ENCODE results near the gene UPP2. TPM values are rescaled to one million over a fixed set of nuclear protein-coding genes. Genes with fewer than 3 reads are reported as not detected.

Gene UPP2
- total RNA-seq, 1 experiment from 2014 or later, result not detected

DNA sequence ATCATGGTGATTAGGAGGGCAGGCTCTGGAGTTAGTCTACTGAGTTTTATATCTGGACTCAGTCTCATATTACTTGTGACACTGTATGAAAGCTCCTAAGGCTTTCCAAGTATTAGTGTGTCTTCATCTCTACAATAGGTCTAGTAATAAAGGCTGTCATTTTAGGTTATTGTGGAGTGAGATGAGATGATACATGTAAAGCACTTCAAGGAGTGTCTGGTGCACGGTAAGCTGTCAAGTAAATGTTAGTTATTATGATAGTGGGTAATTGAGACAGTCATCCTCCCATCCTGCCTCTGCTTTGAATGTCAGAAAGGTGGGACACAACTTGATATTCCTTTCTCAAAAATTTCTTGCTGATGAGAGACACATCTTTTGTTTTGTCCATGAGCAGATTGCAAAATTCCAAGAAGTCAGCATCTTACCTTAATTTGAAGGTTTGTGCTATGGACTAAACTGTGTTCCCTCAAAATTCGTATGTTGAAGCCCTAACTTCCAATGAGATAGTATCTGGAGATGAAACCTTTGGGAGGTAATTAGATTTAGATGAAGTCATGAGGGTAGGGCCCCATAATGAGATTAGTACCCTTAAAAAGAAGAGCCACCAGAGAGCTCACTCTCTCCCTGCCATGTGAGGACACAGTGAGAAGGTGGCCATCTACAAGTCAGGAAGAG lies 41.4 kb upstream of the UPP2 start:
- no peaks in the 10 kb centered on the region for H3K9me3 ChIP-seq (ENCODE audit: insufficient read depth, low read depth)
- no peaks in the 10 kb centered on the region for H3K4me1 ChIP-seq (replicated peaks; ENCODE audit: insufficient read depth)
- no peak overlapping the region for H3K4me2 ChIP-seq
- no peak overlapping the region for H2AFZ ChIP-seq
- no peaks in the 10 kb centered on the region for H3K36me3 ChIP-seq (ENCODE audit: low read depth)
- no peaks in the 10 kb centered on the region for H3K79me2 ChIP-seq (ENCODE audit: low read depth)
- DNase-seq, result no peak
- intact Hi-C loops (cut with micrococcal nuclease; ENCODE audit: unreplicated experiment), result no loop called here
- H3F3A ChIP-seq (ENCODE audit: insufficient read depth, low read depth), result no peaks in the 10 kb centered on the region
- H3K27me3 ChIP-seq (ENCODE audit: insufficient read depth, low read depth), result no peaks in the 10 kb centered on the region
- no peak overlapping the region for H3K4me3 ChIP-seq
- no peak overlapping the region for H3K27ac ChIP-seq
- no TSS peak for BruUV-seq (replicated peaks)
- TF ChIP-seq EZH2 (IDR thresholded peaks at IDR 0.05; ENCODE audit: low read depth), result no peak
- TF ChIP-seq, protein P1, sequence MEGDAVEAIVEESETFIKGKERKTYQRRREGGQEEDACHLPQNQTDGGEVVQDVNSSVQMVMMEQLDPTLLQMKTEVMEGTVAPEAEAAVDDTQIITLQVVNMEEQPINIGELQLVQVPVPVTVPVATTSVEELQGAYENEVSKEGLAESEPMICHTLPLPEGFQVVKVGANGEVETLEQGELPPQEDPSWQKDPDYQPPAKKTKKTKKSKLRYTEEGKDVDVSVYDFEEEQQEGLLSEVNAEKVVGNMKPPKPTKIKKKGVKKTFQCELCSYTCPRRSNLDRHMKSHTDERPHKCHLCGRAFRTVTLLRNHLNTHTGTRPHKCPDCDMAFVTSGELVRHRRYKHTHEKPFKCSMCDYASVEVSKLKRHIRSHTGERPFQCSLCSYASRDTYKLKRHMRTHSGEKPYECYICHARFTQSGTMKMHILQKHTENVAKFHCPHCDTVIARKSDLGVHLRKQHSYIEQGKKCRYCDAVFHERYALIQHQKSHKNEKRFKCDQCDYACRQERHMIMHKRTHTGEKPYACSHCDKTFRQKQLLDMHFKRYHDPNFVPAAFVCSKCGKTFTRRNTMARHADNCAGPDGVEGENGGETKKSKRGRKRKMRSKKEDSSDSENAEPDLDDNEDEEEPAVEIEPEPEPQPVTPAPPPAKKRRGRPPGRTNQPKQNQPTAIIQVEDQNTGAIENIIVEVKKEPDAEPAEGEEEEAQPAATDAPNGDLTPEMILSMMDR (conservative IDR thresholded peaks at IDR 0.05), result no peak
- no peaks in the 10 kb centered on the region for H4K20me1 ChIP-seq (ENCODE audit: insufficient read depth)
- ChIA-PET CTCF (interaction anchor here (0.6 kb wide), 1 partner anchor 530 kb away, joined by 5 read pairs; no protein-coding TSS in a partner anchor), POLR2A (ENCODE audit: unreplicated experiment) (no interaction called here)
- no peaks in the 10 kb centered on the region for H3K9me2 ChIP-seq (ENCODE audit: insufficient read depth)

DNA sequence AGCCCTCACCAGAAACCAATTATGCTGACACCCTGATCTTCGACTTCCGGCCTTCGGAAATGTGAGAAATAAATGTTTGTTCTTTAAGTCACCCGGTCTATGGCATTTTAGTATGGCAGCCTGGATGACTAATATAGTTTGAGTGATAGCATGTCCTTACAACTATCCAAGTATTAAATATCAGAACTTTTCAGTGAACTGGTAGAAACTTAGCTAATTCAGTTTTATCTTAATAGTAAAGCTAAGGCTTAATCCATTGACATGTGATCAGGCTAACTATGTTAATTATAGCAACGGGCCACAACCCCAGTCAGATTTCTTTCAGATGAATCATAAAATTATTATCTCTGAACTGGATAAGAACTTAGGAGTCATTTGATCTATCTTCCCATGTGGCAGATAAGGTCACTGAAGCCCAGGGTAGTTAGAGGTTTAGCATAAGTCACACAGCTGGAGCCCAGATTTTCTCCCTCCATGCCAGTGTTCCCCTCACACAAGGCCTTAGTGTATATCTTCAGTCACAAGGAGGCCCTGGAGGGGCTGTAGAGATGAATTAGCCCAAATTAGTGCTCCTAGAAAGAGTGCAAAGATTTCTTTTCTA lies 40.7 kb upstream of the UPP2 start:
- ChIA-PET POLR2A (ENCODE audit: unreplicated experiment) (no interaction called here), CTCF (interaction anchor here (0.6 kb wide), 1 partner anchor 529 kb away, joined by 5 read pairs; no protein-coding TSS in a partner anchor)
- Histone ChIP-seq H2AFZ (no peak overlapping the region), H3K9me3 (ENCODE audit: insufficient read depth, low read depth) (no peaks in the 10 kb centered on the region), H3K4me1 (replicated peaks; ENCODE audit: insufficient read depth) (no peaks in the 10 kb centered on the region), H3K4me2 (no peak overlapping the region), H3K79me2 (ENCODE audit: low read depth) (no peaks in the 10 kb centered on the region), H3K9me2 (ENCODE audit: insufficient read depth) (no peaks in the 10 kb centered on the region), H4K20me1 (ENCODE audit: insufficient read depth) (no peaks in the 10 kb centered on the region), H3K27ac (no peak overlapping the region), H3K27me3 (ENCODE audit: insufficient read depth, low read depth) (no peaks in the 10 kb centered on the region), H3K4me3 (no peak overlapping the region), H3K36me3 (ENCODE audit: low read depth) (no peaks in the 10 kb centered on the region), H3F3A (ENCODE audit: insufficient read depth, low read depth) (no peaks in the 10 kb centered on the region)
- DNase-seq, result no peak
- BruUV-seq (replicated peaks), result no TSS peak
- intact Hi-C loops (cut with micrococcal nuclease; ENCODE audit: unreplicated experiment), result no loop called here
- TF ChIP-seq, protein P1 (conservative IDR thresholded peaks at IDR 0.05), result no peak
- TF ChIP-seq EZH2 (IDR thresholded peaks at IDR 0.05; ENCODE audit: low read depth), result no peak

DNA sequence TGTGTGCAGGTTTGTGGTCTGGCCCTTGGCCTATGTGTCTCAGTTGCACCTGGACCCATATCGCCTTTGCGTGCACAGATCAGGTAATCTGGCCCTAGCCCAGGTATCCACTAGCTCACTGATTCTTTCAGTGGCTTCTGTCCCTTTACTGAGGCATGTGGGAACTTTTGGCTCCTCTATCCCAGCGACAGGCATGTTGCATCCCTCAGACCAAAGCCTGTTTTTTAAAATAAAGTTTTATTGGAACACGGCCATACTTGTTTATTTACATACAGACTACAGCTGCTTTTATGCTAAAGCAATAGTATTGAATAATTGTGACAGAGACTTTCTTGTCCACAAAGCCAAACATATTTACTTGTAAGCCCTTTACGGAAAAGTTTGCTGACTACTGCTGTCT lies 39.9 kb upstream of the UPP2 start:
- no peaks in the 10 kb centered on the region for H3F3A ChIP-seq (ENCODE audit: insufficient read depth, low read depth)
- no peaks in the 10 kb centered on the region for H3K9me2 ChIP-seq (ENCODE audit: insufficient read depth)
- H3K4me2 ChIP-seq, result no peak overlapping the region
- BruUV-seq (replicated peaks), result no TSS peak
- no peaks in the 10 kb centered on the region for H4K20me1 ChIP-seq (ENCODE audit: insufficient read depth)
- no peak overlapping the region for H3K27ac ChIP-seq
- DNase-seq, result no peak
- no peak overlapping the region for H3K4me3 ChIP-seq
- no peaks in the 10 kb centered on the region for H3K36me3 ChIP-seq (ENCODE audit: low read depth)
- H3K4me1 ChIP-seq (replicated peaks; ENCODE audit: insufficient read depth), result no peaks in the 10 kb centered on the region
- no peaks in the 10 kb centered on the region for H3K9me3 ChIP-seq (ENCODE audit: insufficient read depth, low read depth)
- H3K79me2 ChIP-seq (ENCODE audit: low read depth), result no peaks in the 10 kb centered on the region
- POLR2A ChIA-PET (ENCODE audit: unreplicated experiment), result no interaction called here
- TF ChIP-seq, protein P1 (conservative IDR thresholded peaks at IDR 0.05), result no peak
- TF ChIP-seq EZH2 (IDR thresholded peaks at IDR 0.05; ENCODE audit: low read depth), result no peak
- H2AFZ ChIP-seq, result no peak overlapping the region
- CTCF ChIA-PET, result no interaction called here
- no peaks in the 10 kb centered on the region for H3K27me3 ChIP-seq (ENCODE audit: insufficient read depth, low read depth)
- intact Hi-C loops (cut with micrococcal nuclease; ENCODE audit: unreplicated experiment), result no loop called here
